Left renal cortex interstitium (tissue), 4 donors: ENCODE measurements around the gene SNTG2. TPM values are rescaled to one million over a fixed set of nuclear protein-coding genes. Genes with fewer than 3 reads are reported as not detected.

Experiments
- DNase-seq, 4 donors: peaks; one replicate each; pipeline ENCODE4 v3.0.0-alpha.2; 2013; ENCODE audit warnings: low read depth in 4 of 4, low spot score in 2 of 4, missing footprints in 1 of 4
- polyA plus RNA-seq, 4 donors: library from polyadenylated mRNA; unstranded; fragments of 120-200 nt; gene quantifications; one replicate each; pipeline ENCODE4 v1.2.1, GENCODE V29; 2013; ENCODE audit not compliant: insufficient read length in 4 of 4

The SNTG2 gene
- polyA plus RNA-seq, 4 donors = 1.8 to 2.9 (median 2.4) TPM

DNA sequence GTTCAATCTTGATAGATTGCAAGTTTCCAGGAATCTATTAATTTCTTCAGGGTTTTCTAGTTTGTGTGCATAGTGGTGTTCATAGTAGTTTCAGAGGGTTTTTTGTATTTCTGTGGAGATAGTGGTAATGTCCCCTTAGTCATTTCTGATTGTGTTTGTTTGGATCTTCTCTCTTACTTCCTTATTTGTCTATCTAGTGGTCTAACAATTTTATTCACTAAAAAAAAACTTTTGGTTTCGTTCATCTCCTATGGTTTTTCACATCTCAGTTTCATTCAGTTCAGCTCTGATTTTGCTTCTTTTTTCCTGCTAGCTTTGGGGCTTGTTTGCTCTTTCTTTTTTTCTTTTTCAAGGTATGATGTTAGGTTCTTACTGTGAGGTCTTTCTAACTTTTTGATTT is 94.5 kb downstream of the SNTG2 start:
- DNase-seq = no peak

DNA sequence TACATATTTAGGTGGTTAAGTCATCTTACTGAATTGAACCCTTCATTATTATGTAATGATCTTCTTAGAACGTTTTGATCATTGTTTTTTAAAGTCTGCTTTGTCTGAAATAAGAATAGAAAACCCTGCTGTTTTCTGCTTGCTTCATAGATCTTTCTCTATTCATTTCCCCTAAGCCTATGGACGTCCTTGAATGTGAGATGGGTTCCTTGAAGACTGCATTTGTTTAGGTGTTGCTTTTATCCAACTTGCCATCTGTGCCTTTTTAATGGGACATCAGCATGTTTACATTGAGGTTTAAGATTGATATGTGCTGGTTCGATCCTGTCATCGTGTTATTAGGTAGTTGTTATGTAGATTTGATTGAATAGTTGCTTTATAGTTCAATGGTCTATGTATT is 95.4 kb downstream of the SNTG2 start:
- no peak for DNase-seq

DNA sequence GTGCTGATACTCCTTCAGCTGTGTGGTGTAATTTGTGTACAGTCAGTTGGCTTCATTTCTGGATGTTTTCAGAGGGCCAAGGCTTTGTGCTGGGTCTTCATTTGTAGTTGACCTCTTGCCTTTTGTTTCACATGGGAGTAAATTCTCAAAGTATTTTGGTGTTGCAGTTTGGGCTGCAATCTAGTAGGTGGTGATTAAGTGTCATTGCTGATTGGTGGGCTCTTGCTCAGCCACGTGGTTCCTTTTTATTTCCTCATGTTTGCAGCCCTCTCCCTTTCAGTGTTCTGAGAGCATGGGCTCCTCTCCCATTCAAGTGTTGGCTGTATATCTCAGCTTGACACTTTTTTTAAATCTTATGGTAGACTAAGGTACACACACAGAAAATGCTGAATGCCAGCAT is 96.8 kb downstream of the SNTG2 start:
- DNase-seq = no peak

DNA sequence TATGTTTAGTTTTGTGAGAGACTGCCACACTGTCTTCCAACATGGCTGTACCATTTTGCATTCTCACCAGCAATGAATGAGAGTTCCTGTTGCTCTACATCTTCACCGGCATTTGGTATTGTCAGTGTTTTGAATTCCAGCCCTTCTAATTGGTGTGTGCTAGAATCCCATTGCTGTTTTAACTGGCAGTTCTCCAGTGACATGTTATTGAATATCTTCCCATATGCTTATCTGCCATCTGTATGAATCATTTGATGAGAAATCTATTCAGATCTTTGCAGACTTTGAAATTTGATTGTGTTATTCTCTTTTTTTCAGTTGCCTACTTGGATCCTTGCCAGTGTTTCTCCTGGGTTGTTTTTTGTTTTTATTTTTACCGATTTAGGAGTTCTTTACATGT is 99.0 kb downstream of the SNTG2 start:
- no peak for DNase-seq

DNA sequence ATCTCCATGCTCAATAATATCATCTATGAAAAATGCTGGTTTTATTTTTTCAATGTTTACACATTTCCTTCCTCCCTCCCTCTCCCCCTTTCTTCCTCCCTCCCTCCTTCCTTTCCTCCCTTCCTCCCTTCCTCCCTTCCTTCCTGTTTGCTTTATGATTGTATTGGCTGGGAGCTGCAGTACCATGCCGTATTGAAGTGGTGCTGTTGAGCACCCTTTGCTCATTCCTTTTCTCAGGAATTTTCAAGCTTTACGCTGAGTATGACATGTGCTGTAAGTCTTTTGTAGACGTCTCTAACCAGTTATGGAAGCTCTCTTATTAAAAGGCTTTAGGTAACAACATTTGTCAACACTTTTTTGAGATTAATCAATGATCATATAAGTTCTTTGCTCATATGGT is 100.4 kb downstream of the SNTG2 start:
- DNase-seq = no peak

GRCh38 chr2:1052771-1053191 is 102.1 kb downstream of the SNTG2 start:
- DNase-seq = peak in 1 of 4 donors; percentile 36

GRCh38 chr2:1053786-1054185 is 103.1 kb downstream of the SNTG2 start:
- DNase-seq = no peak

DNA sequence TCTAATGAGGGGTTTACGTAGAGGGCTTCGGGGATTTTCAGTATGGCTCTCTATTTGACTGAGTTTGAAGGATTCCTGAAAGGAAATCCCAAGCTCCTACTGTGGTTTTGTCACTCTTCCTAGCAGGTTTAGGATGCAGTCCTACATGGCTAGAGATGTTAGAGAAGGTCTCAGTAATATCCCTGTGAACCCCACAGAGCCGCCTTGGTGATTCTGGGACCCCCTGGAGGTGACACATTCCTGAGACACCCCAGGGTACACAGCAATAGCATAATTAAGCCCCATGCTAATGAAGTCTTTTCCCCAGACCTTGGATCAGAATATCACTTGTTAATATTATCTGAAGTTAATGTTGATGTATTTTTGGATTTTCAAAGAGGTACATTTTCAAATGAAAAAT is 103.8 kb downstream of the SNTG2 start:
- no peak for DNase-seq

- DNase-seq = no peak
These were observed 104.5 kb downstream of the SNTG2 start for GRCh38 chr2:1055014-1055595.

- no peak for DNase-seq
These were observed 109.7 kb downstream of the SNTG2 start for GRCh38 chr2:1060372-1060771.

GRCh38 chr2:1060987-1061386 is 110.3 kb downstream of the SNTG2 start:
- DNase-seq = no peak

GRCh38 chr2:1068241-1068640 is 117.6 kb downstream of the SNTG2 start:
- DNase-seq = no peak

DNA sequence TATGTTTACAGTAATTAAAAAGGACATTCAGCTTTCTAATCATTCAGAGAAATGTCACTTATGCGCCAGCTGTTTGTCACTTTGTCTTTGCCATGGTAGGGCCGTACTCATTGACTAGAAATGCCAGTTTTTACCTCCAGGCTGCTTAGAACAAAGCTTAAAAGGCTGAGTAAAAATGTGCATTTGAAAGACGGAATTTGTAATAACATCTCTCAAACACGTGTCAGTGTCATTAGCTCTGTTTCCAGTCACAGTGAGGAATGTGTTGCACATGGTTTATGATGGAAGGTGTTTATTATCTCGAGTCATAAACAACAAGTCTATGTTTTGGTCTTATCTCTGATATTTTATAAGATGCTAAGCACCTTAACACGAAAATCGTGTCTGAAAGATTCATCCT is 118.2 kb downstream of the SNTG2 start:
- no peak for DNase-seq

- DNase-seq = no peak
These were observed 119.2 kb downstream of the SNTG2 start for GRCh38 chr2:1069847-1070246.

DNA sequence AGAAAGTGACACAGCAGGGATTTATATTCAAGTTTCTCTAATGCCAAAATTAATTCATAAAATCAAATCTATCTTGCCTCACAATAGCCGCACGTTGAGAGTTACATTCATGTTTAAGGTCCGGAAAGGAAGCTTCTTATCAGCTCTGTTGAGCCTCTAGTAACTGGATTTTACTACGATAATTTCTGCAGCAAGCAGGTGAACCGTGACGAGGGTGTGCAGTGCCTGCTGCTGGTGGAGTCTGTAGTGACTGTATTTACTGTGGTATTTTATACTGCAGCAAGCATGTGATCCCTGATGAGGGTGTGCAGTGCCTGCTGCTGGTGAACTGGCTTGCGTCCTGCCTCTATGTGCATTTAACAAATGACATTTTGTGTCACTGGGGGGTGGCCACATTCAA is 120.0 kb downstream of the SNTG2 start:
- DNase-seq = no peak

- DNase-seq = no peak
These were observed 121.0 kb downstream of the SNTG2 start for GRCh38 chr2:1071650-1072049.

- DNase-seq = no peak
These were observed 121.6 kb downstream of the SNTG2 start for GRCh38 chr2:1072250-1072649.

- DNase-seq = no peak
These were observed 127.3 kb downstream of the SNTG2 start for GRCh38 chr2:1077911-1078310.

- DNase-seq = no peak
These were observed 127.7 kb downstream of the SNTG2 start for GRCh38 chr2:1078326-1078725.

DNA sequence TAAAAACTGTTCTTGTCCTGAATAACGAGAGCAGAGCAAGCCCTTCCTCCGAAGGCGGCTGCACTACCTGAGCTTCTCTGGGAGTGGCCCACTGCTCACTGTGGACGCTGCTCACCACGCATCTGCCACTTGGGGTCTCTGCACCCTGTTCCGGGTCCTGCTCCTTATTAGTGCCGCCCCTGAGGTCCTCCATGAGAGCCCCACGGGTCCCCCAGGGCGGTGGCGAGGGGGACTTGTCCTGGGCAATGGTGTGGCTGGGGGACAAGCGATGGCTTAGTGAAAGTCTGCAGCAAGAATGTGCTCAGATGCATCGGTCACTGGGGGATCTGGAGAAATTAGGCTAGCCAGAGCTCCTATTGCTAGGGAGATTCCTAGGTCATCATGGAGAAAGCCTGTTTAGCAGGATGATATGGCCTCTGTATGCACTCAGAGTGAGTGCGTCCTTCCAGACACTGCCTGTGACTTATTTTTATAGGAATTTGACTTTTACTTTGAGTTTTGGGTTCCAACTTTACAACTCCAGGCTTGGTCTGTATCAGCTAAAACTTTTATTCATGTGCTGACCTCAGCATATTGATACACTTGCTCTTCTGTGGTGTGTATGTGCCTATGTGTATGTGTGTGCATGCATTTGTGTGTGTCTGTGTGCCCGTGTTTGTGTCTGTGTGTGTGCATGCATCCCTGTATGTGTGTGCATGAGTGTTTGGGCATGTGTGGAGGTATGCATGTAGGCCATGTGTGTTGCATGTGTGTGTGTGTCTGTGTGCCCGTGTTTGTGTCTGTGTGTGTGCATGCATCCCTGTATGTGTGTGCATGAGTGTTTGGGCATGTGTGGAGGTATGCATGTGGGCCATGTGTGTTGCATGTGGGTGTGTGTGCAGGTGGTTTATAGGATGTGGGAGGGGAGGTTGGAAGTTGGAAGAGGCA is 129.5 kb downstream of the SNTG2 start:
- no peak for DNase-seq

GRCh38 chr2:1081451-1082225 is 131.0 kb downstream of the SNTG2 start:
- no peak for DNase-seq
